Measurements from ENCODE around the gene RFX3.

DNA sequence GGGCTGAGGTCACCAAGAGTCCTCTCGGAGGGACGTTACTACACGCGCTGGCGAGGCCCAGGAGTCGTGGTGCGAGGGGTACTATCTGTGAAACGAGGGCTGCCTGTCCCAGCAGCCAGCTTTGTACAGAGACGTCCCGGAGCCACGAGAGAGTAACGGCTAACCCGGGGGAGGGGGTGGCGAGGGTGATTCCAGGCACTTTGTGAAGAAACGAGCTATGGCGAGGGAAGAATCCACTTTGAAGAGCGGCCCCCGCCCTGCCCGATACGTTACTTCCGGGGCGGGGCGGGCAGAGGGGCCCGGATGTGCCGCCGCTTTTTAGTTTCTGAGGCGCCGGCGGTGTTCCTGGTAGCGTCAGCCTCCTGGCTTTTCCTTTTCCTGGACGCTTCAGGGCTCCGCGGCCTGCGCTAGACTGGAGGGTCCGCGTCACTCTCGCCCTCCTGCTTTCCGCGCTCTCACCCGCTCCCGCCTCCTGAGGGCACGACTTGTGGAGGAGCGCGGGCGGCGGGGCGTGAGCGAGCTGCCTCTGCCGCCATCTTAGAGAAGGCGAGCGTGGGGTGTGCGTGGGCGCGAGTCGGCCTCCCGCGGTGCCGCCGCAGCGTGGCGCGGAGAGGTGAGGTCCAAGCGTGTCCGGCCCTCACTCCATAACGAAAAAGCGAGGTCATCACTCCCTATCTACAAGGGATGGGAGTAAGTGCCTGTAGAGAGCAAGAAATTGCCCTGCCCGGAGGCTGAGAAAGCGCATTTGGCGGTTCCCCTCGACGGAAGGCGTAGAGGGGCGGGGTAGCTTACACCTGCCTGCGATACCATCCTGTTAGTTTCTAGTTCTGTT, 580 bp upstream of the RFX3 start:
- TF ChIP-seq, protein P1, sequence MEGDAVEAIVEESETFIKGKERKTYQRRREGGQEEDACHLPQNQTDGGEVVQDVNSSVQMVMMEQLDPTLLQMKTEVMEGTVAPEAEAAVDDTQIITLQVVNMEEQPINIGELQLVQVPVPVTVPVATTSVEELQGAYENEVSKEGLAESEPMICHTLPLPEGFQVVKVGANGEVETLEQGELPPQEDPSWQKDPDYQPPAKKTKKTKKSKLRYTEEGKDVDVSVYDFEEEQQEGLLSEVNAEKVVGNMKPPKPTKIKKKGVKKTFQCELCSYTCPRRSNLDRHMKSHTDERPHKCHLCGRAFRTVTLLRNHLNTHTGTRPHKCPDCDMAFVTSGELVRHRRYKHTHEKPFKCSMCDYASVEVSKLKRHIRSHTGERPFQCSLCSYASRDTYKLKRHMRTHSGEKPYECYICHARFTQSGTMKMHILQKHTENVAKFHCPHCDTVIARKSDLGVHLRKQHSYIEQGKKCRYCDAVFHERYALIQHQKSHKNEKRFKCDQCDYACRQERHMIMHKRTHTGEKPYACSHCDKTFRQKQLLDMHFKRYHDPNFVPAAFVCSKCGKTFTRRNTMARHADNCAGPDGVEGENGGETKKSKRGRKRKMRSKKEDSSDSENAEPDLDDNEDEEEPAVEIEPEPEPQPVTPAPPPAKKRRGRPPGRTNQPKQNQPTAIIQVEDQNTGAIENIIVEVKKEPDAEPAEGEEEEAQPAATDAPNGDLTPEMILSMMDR (conservative IDR thresholded peaks at IDR 0.05; ENCODE audit: low read depth, low read length) = no peak
- TF ChIP-seq EZH2 (IDR thresholded peaks at IDR 0.05; ENCODE audit: borderline replicate concordance, low read depth, low read length, poor library complexity, severe bottlenecking) = no peak
